OCI-LY1 (cell line): ENCODE measurements around the gene NDUFAF8.

Source experiments
- H2AFZ ChIP-seq: fragments of 200-600 bp; sonication (generic), shearing (Covaris generic); 2 replicates; pipeline ENCODE4 v1.6.0; 2014; ENCODE audit warnings: antibody characterized with exemption, mild to moderate bottlenecking, low read length
- H3F3A ChIP-seq: fragments of 200-600 bp; sonication (generic), shearing (Covaris generic); 2 replicates; pipeline ENCODE4 v1.6.0; 2014; ENCODE audit warnings: mild to moderate bottlenecking, antibody characterized with exemption, low read length, moderate library complexity; ENCODE audit not compliant: insufficient read depth
- H3K27ac ChIP-seq: fragments of 200-600 bp; sonication (generic); 2 replicates; pipeline ENCODE4 v1.5.1; 2014; ENCODE audit warnings: low read length, mixed run types, mild to moderate bottlenecking, low read depth; ENCODE audit not compliant: poor library complexity, severe bottlenecking
- H3K27me3 ChIP-seq: fragments of 200-600 bp; sonication (generic); 2 replicates; pipeline ENCODE4 v1.6.0; 2014; ENCODE audit warnings: antibody characterized with exemption, mild to moderate bottlenecking, low read length, moderate library complexity; ENCODE audit not compliant: insufficient read depth
- H3K36me3 ChIP-seq: fragments of 200-600 bp; sonication (generic); 2 replicates; pipeline ENCODE4 v1.6.1; 2014; ENCODE audit warnings: mild to moderate bottlenecking, antibody characterized with exemption, low read length, moderate library complexity, mixed read lengths; ENCODE audit not compliant: insufficient read depth
- H3K4me1 ChIP-seq: fragments of 200-600 bp; sonication (generic); 2 replicates; pipeline ENCODE4 v1.5.1; 2014; ENCODE audit warnings: mild to moderate bottlenecking, low read length, moderate library complexity; ENCODE audit not compliant: insufficient read depth, severe bottlenecking
- H3K4me2 ChIP-seq: fragments of 200-600 bp; sonication (generic), shearing (Covaris generic); 2 replicates; pipeline ENCODE4 v1.6.1; 2014; ENCODE audit warnings: low read length
- H3K4me3 ChIP-seq: fragments of 200-600 bp; sonication (generic); 2 replicates; pipeline ENCODE4 v1.5.1; 2014; ENCODE audit warnings: low read length, low read depth, mild to moderate bottlenecking, mixed read lengths; ENCODE audit not compliant: poor library complexity, severe bottlenecking
- H3K79me2 ChIP-seq: fragments of 200-600 bp; shearing (Covaris generic); 2 replicates; pipeline ENCODE4 v1.6.1; 2016; ENCODE audit warnings: mixed run types, low read length, mixed read lengths; ENCODE audit not compliant: insufficient read depth
- H3K9ac ChIP-seq: fragments of 200-600 bp; sonication (generic), shearing (Covaris generic); 2 replicates; pipeline ENCODE4 v1.6.1; 2014; ENCODE audit warnings: mild to moderate bottlenecking, low read length, mixed read lengths
- H3K9me2 ChIP-seq: fragments of 200-600 bp; sonication (generic), shearing (Covaris generic); 2 replicates; pipeline ENCODE4 v1.6.1; 2014; ENCODE audit warnings: low read depth, mild to moderate bottlenecking, low read length, mixed read lengths
- H3K9me3 ChIP-seq: fragments of 200-600 bp; shearing (Covaris generic); 2 replicates; pipeline ENCODE4 v1.6.1; 2014; ENCODE audit warnings: low read length, mixed read lengths
- H4K20me1 ChIP-seq: fragments of 200-600 bp; sonication (generic), shearing (Covaris generic); 2 replicates; pipeline ENCODE4 v1.6.0; 2016; ENCODE audit warnings: mild to moderate bottlenecking, low read length; ENCODE audit not compliant: insufficient read depth
- CTCF ChIP-seq: fragments of 200-600 bp; sonication (generic), shearing (Covaris generic); IDR thresholded peaks from 2 replicates; pipeline ENCODE4 v1.5.1; 2017; ENCODE audit warnings: mild to moderate bottlenecking, antibody characterized with exemption, low read length, moderate library complexity, mixed read lengths
- EZH2 ChIP-seq: fragments of 200-600 bp; sonication (generic), shearing (Covaris generic); IDR thresholded peaks from 2 replicates; pipeline ENCODE4 v1.8.0; 2017; ENCODE audit warnings: borderline replicate concordance, mixed run types, mild to moderate bottlenecking, antibody characterized with exemption, low read length, moderate library complexity, mixed read lengths

The NDUFAF8 gene

GRCh38 chr17:81228420-81228819 is 10.7 kb upstream of the NDUFAF8 start:
- TF ChIP-seq CTCF (no peak), EZH2 (no peak)
- Histone ChIP-seq H2AFZ (no peak overlapping the region), H3F3A (no peaks in the 10 kb centered on the region; the same call in 1 of the 2 replicates), H3K36me3 (peaks cover 23% of the 10 kb centered on the region), H4K20me1 (no peaks in the 10 kb centered on the region), H3K79me2 (no peaks in the 10 kb centered on the region), H3K4me1 (peaks cover 3% of the 10 kb centered on the region), H3K4me3 (no peak overlapping the region), H3K4me2 (no peak overlapping the region), H3K27me3 (no peaks in the 10 kb centered on the region; the same call in 1 of the 2 replicates), H3K27ac (no peak overlapping the region), H3K9me2 (no peaks in the 10 kb centered on the region), H3K9me3 (no peaks in the 10 kb centered on the region), H3K9ac (no peak overlapping the region)

GRCh38 chr17:81228834-81229665 is 10.1 kb upstream of the NDUFAF8 start:
- no peak overlapping the region for H2AFZ ChIP-seq
- no peak overlapping the region for H3K4me2 ChIP-seq
- H3K27ac ChIP-seq = no peak overlapping the region

GRCh38 chr17:81229666-81229920 is 9.5 kb upstream of the NDUFAF8 start:
- Histone ChIP-seq H3K79me2 (no peaks in the 10 kb centered on the region), H2AFZ (no peak overlapping the region), H3K9me3 (no peaks in the 10 kb centered on the region), H4K20me1 (no peaks in the 10 kb centered on the region), H3K9ac (no peak overlapping the region), H3K4me2 (no peak overlapping the region), H3K27me3 (no peaks in the 10 kb centered on the region; the same call in 1 of the 2 replicates), H3K4me1 (no peaks in the 10 kb centered on the region), H3K36me3 (peaks cover 23% of the 10 kb centered on the region), H3K27ac (no peak overlapping the region), H3K9me2 (no peaks in the 10 kb centered on the region), H3K4me3 (no peak overlapping the region), H3F3A (no peaks in the 10 kb centered on the region; the same call in 1 of the 2 replicates)
- no peak for TF ChIP-seq CTCF
- TF ChIP-seq EZH2 = no peak

More at GRCh38 chr17:81228834-81229665, 10.1 kb upstream of the NDUFAF8 start:
- TF ChIP-seq CTCF (no peak), EZH2 (no peak)
- H3F3A ChIP-seq = no peaks in the 10 kb centered on the region; the same call in 1 of the 2 replicates
- H4K20me1 ChIP-seq = no peaks in the 10 kb centered on the region
- no peak overlapping the region for H3K9ac ChIP-seq
- no peaks in the 10 kb centered on the region for H3K79me2 ChIP-seq
- no peaks in the 10 kb centered on the region for H3K9me2 ChIP-seq
- no peaks in the 10 kb centered on the region for H3K4me1 ChIP-seq
- H3K36me3 ChIP-seq = peaks cover 23% of the 10 kb centered on the region
- no peak overlapping the region for H3K4me3 ChIP-seq
- no peaks in the 10 kb centered on the region; the same call in 1 of the 2 replicates for H3K27me3 ChIP-seq
- H3K9me3 ChIP-seq = no peaks in the 10 kb centered on the region
